Measurements from ENCODE around the gene TRIM60.
"Not testable (repeated sequence)": the region's sequence is repeated elsewhere in the genome, so short reads cannot be mapped to it uniquely, and the experiment has no call there.

TRIM60 gene

GRCh38 chr4:165031436-165032211 lies at the start of gene TRIM60:
Gene TRIM60 (plus strand): TSS chr4:165031999. CDS start chr4:165040073, 8,074 bp downstream.
- DNase-seq, result no peak

- DNase-seq, result no peak
Measured at GRCh38 chr4:164989471-164989870, 42.3 kb upstream of the TRIM60 start.

- not testable (repeated sequence) for DNase-seq
Measured at GRCh38 chr4:164990786-164991185, 41.0 kb upstream of the TRIM60 start.

- not testable (repeated sequence) for DNase-seq
Measured at GRCh38 chr4:164996123-164996522, 35.7 kb upstream of the TRIM60 start.

GRCh38 chr4:164997324-164997723 lies 34.5 kb upstream of the TRIM60 start:
- DNase-seq, result no peak

- DNase-seq, result no peak
Measured at GRCh38 chr4:164997941-164998340, 33.9 kb upstream of the TRIM60 start.

GRCh38 chr4:164998526-164999080 lies 33.2 kb upstream of the TRIM60 start:
- not testable (repeated sequence) for DNase-seq

- DNase-seq, result not testable (repeated sequence)
Measured at GRCh38 chr4:165001957-165002356, 29.8 kb upstream of the TRIM60 start.

- no peak for DNase-seq
Measured at GRCh38 chr4:165005352-165005925, 26.4 kb upstream of the TRIM60 start.

- no peak for DNase-seq
Measured at GRCh38 chr4:165006456-165006855, 25.3 kb upstream of the TRIM60 start.

GRCh38 chr4:165006886-165007285 lies 24.9 kb upstream of the TRIM60 start:
- DNase-seq, result no peak

- DNase-seq, result no peak
Measured at GRCh38 chr4:165009493-165010227, 22.1 kb upstream of the TRIM60 start.

GRCh38 chr4:165010487-165010886 lies 21.3 kb upstream of the TRIM60 start:
- DNase-seq, result no peak

- no peak for DNase-seq
Measured at GRCh38 chr4:165010991-165011390, 20.8 kb upstream of the TRIM60 start.

GRCh38 chr4:165011403-165011802 lies 20.4 kb upstream of the TRIM60 start:
- no peak for DNase-seq

- DNase-seq, result no peak
Measured at GRCh38 chr4:165013691-165014090, 18.1 kb upstream of the TRIM60 start.

- DNase-seq, result no peak
Measured at GRCh38 chr4:165016971-165017370, 14.8 kb upstream of the TRIM60 start.

- DNase-seq, result not testable (repeated sequence)
Measured at GRCh38 chr4:165019995-165020394, 11.8 kb upstream of the TRIM60 start.

- not testable (repeated sequence) for DNase-seq
Measured at GRCh38 chr4:165025782-165026181, 6.0 kb upstream of the TRIM60 start.

GRCh38 chr4:165027762-165028402 lies 3.9 kb upstream of the TRIM60 start:
- DNase-seq, result no peak

GRCh38 chr4:165048170-165048569 lies 16.4 kb downstream of the TRIM60 start:
- no peak for DNase-seq

GRCh38 chr4:165052627-165053026 lies 20.8 kb downstream of the TRIM60 start:
- DNase-seq, result no peak

GRCh38 chr4:165053645-165054044 lies 21.8 kb downstream of the TRIM60 start, which contains the start of gene TRIM75:
Gene TRIM75 (plus strand): TSS chr4:165053866. CDS start chr4:165059148, 5,282 bp downstream.
- no peak for DNase-seq
